Trophoblast cell (in vitro differentiated cells and primary cell): Measurements from ENCODE around the gene CDK8.

Source experiments
- DNase-seq, 2 donors: peaks; one replicate each; pipeline ENCODE4 v3.0.0-alpha.2; 2016
- H2AFZ ChIP-seq: 2 replicates; pipeline ENCODE4 v1.6.1; 2013; ENCODE audit warnings: low read length, moderate library complexity, mild to moderate bottlenecking; ENCODE audit not compliant: insufficient read depth, poor library complexity
- H2AK5ac ChIP-seq: 2 replicates; pipeline ENCODE4 v1.6.1; 2013; ENCODE audit warnings: mild to moderate bottlenecking, low read length
- H2BK120ac ChIP-seq: 2 replicates; pipeline ENCODE4 v1.6.1; 2013; ENCODE audit warnings: low read length, mild to moderate bottlenecking, moderate library complexity; ENCODE audit not compliant: insufficient read depth, poor library complexity
- H2BK12ac ChIP-seq: 2 replicates; pipeline ENCODE4 v1.6.1; 2013; ENCODE audit warnings: mild to moderate bottlenecking, low read length, moderate library complexity
- H2BK5ac ChIP-seq: 2 replicates; pipeline ENCODE4 v1.6.1; 2013; ENCODE audit warnings: low read length, low read depth, moderate library complexity, mild to moderate bottlenecking; ENCODE audit not compliant: poor library complexity
- H3K14ac ChIP-seq: 2 replicates; pipeline ENCODE4 v1.6.1; 2013; ENCODE audit warnings: mild to moderate bottlenecking, low read length
- H3K18ac ChIP-seq: 2 replicates; pipeline ENCODE4 v1.6.1; 2013; ENCODE audit warnings: mild to moderate bottlenecking, low read length
- H3K23ac ChIP-seq: 2 replicates; pipeline ENCODE4 v1.6.1; 2013; ENCODE audit warnings: low read length
- H3K27ac ChIP-seq: 2 replicates; pipeline ENCODE4 v1.5.1; 2013; ENCODE audit warnings: low read depth, mild to moderate bottlenecking, inconsistent platforms, low read length, moderate library complexity
- H3K27me3 ChIP-seq: 2 replicates; pipeline ENCODE4 v1.6.1; 2013; ENCODE audit warnings: inconsistent platforms, mild to moderate bottlenecking, low read length, moderate library complexity; ENCODE audit not compliant: insufficient read depth
- H3K36me3 ChIP-seq, 2 experiments: 1 replicate in 1 of 2; 2 replicates in 1 of 2; pipeline ENCODE4 v1.6.1; 2013; ENCODE audit warnings: low read length in 2 of 2, mild to moderate bottlenecking in 2 of 2, moderate library complexity in 1 of 2; ENCODE audit not compliant: insufficient read depth in 2 of 2, control insufficient read depth in 1 of 2
- H3K4ac ChIP-seq: 2 replicates; pipeline ENCODE4 v1.6.1; 2013; ENCODE audit warnings: low read depth, mild to moderate bottlenecking, low read length, moderate library complexity
- H3K4me1 ChIP-seq, 2 experiments: 1 replicate in 1 of 2; 2 replicates in 1 of 2; pipeline ENCODE4 v1.6.1; 2013; ENCODE audit warnings: low read length in 2 of 2, mild to moderate bottlenecking in 2 of 2, moderate library complexity in 1 of 2; ENCODE audit not compliant: insufficient read depth in 2 of 2, control insufficient read depth in 1 of 2
- H3K4me2 ChIP-seq: 2 replicates; pipeline ENCODE4 v1.6.1; 2013; ENCODE audit warnings: inconsistent platforms, mild to moderate bottlenecking, low read length, moderate library complexity
- H3K4me3 ChIP-seq: 2 replicates; pipeline ENCODE4 v1.5.1; 2013; ENCODE audit warnings: mild to moderate bottlenecking, low read depth, low read length, inconsistent platforms
- H3K79me1 ChIP-seq: one replicate; pipeline ENCODE4 v1.6.1; 2013; ENCODE audit warnings: low read length
- H3K79me2 ChIP-seq: 2 replicates; pipeline ENCODE4 v1.6.1; 2013; ENCODE audit warnings: low read length, mild to moderate bottlenecking; ENCODE audit not compliant: control insufficient read depth, insufficient read depth, poor library complexity
- H3K9ac ChIP-seq: 2 replicates; pipeline ENCODE4 v1.6.1; 2013; ENCODE audit warnings: mild to moderate bottlenecking, low read length
- H3K9me3 ChIP-seq: 2 replicates; pipeline ENCODE4 v1.6.1; 2013; ENCODE audit warnings: low read depth, mild to moderate bottlenecking, control low read depth, inconsistent platforms, low read length; ENCODE audit not compliant: insufficient read depth
- H4K12ac ChIP-seq: 2 replicates; pipeline ENCODE4 v1.6.1; 2013; ENCODE audit warnings: low read depth, mild to moderate bottlenecking, low read length, moderate library complexity
- H4K8ac ChIP-seq: 2 replicates; pipeline ENCODE4 v1.6.1; 2013; ENCODE audit warnings: low read depth, mild to moderate bottlenecking, low read length, moderate library complexity
- H4K91ac ChIP-seq: one replicate; pipeline ENCODE4 v1.6.1; 2013; ENCODE audit warnings: low read depth, mild to moderate bottlenecking, low read length, moderate library complexity
- WGBS: extraction: QIAGEN DNeasy Blood & Tissue Kit; methylation state at CpG from one replicate; pipeline ENCODE4 v1.1.7; 2013; ENCODE audit warnings: missing lambda C conversion rate; ENCODE audit not compliant: insufficient read length, insufficient coverage; ENCODE audit errors: extremely low coverage; 5-methylcytosine and 5-hydroxymethylcytosine counted together

CDK8 gene

GRCh38 chr13:26379831-26380230 lies 125.9 kb downstream of the CDK8 start:
- Histone ChIP-seq H2BK12ac (no peak overlapping the region), H4K12ac (no peak overlapping the region), H2AFZ (no peak overlapping the region), H3K27ac (no peak overlapping the region), H3K9me3 (no peaks in the 10 kb centered on the region), H2BK120ac (no peak overlapping the region), H3K79me2 (no peaks in the 10 kb centered on the region), H3K79me1 (no peaks in the 10 kb centered on the region), H3K14ac (no peak overlapping the region), H3K4ac (no peak overlapping the region), H3K4me3 (no peak overlapping the region), H4K91ac (no peak overlapping the region), H2AK5ac (no peak overlapping the region), H3K4me1 (no peaks in the 10 kb centered on the region), H3K27me3 (no peaks in the 10 kb centered on the region), H3K18ac (no peak overlapping the region), H4K8ac (no peak overlapping the region), H3K4me2 (no peak overlapping the region), H3K23ac (no peak overlapping the region), H3K36me3 (no peaks in the 10 kb centered on the region), H2BK5ac (no peak overlapping the region), H3K9ac (peak overlapping the region; percentile 63)
- WGBS = 100% methylated on average over 1 of the region's 5 CpGs
- peak; percentile 20 to 66 for DNase-seq

GRCh38 chr13:26380930-26381329 lies 127.0 kb downstream of the CDK8 start:
- H2BK120ac ChIP-seq = no peak overlapping the region
- H4K91ac ChIP-seq = no peak overlapping the region
- H2BK12ac ChIP-seq = no peak overlapping the region
- WGBS = no CpG with 5 or more reads among the region's 2 CpGs
- no peaks in the 10 kb centered on the region for H3K27me3 ChIP-seq
- no peaks in the 10 kb centered on the region for H3K9me3 ChIP-seq
- H4K12ac ChIP-seq = no peak overlapping the region
- H4K8ac ChIP-seq = no peak overlapping the region
- H3K4ac ChIP-seq = no peak overlapping the region
- H3K4me2 ChIP-seq = no peak overlapping the region
- H3K36me3 ChIP-seq = peaks cover 2 to 3% of the 10 kb centered on the region in 2 experiments
- H3K18ac ChIP-seq = no peak overlapping the region
- H3K23ac ChIP-seq = no peak overlapping the region
- H3K9ac ChIP-seq = no peak overlapping the region
- no peak overlapping the region for H2AFZ ChIP-seq
- no peak overlapping the region for H2BK5ac ChIP-seq
- no peaks in the 10 kb centered on the region for H3K4me1 ChIP-seq
- H3K79me1 ChIP-seq = no peaks in the 10 kb centered on the region
- no peaks in the 10 kb centered on the region for H3K79me2 ChIP-seq
- no peak overlapping the region for H3K4me3 ChIP-seq
- no peak overlapping the region for H3K14ac ChIP-seq
- no peak overlapping the region for H2AK5ac ChIP-seq
- no peak for DNase-seq
- no peak overlapping the region for H3K27ac ChIP-seq

- no peaks in the 10 kb centered on the region for H3K27me3 ChIP-seq
- no peak overlapping the region for H4K8ac ChIP-seq
- no peak overlapping the region for H3K18ac ChIP-seq
- no peaks in the 10 kb centered on the region for H3K79me2 ChIP-seq
- no peak overlapping the region for H2BK120ac ChIP-seq
- no peak overlapping the region for H3K27ac ChIP-seq
- no peak overlapping the region for H3K4me3 ChIP-seq
- no peak overlapping the region for H4K12ac ChIP-seq
- no peak overlapping the region for H3K9ac ChIP-seq
- no peaks in the 10 kb centered on the region for H3K79me1 ChIP-seq
- no CpG with 5 or more reads among the region's 2 CpGs for WGBS
- H2AK5ac ChIP-seq = no peak overlapping the region
- no peak for DNase-seq
- no peaks in the 10 kb centered on the region for H3K4me1 ChIP-seq
- H4K91ac ChIP-seq = no peak overlapping the region
- H2AFZ ChIP-seq = no peak overlapping the region
- peaks cover 2 to 3% of the 10 kb centered on the region in 2 experiments for H3K36me3 ChIP-seq
- H2BK12ac ChIP-seq = no peak overlapping the region
- H3K4ac ChIP-seq = no peak overlapping the region
- no peak overlapping the region for H3K4me2 ChIP-seq
- H3K9me3 ChIP-seq = no peaks in the 10 kb centered on the region
- no peak overlapping the region for H2BK5ac ChIP-seq
- H3K23ac ChIP-seq = no peak overlapping the region
- no peak overlapping the region for H3K14ac ChIP-seq
Measured at GRCh38 chr13:26382366-26382765, 128.4 kb downstream of the CDK8 start.

- Histone ChIP-seq H3K9me3 (no peaks in the 10 kb centered on the region), H3K4me2 (no peak overlapping the region), H3K4ac (no peak overlapping the region), H2BK5ac (no peak overlapping the region), H4K12ac (no peak overlapping the region), H3K4me3 (no peak overlapping the region), H3K27me3 (no peaks in the 10 kb centered on the region), H4K8ac (no peak overlapping the region), H3K23ac (no peak overlapping the region), H4K91ac (no peak overlapping the region), H3K14ac (no peak overlapping the region), H2AK5ac (no peak overlapping the region), H3K36me3 (peaks cover 2 to 3% of the 10 kb centered on the region in 2 experiments), H3K79me1 (no peaks in the 10 kb centered on the region), H3K79me2 (no peaks in the 10 kb centered on the region), H3K4me1 (no peaks in the 10 kb centered on the region), H3K27ac (no peak overlapping the region), H2BK120ac (no peak overlapping the region), H3K9ac (no peak overlapping the region), H3K18ac (no peak overlapping the region), H2BK12ac (no peak overlapping the region), H2AFZ (no peak overlapping the region)
- DNase-seq = no peak
- WGBS = no CpG with 5 or more reads among the region's 4 CpGs
Measured at GRCh38 chr13:26382835-26383234, 128.9 kb downstream of the CDK8 start.
